ENCODE measurements around the gene TLE1. TPM values are rescaled to one million over a fixed set of nuclear protein-coding genes. Genes with fewer than 3 reads are reported as not detected.

TLE1 gene
- total and polyA plus RNA-seq, 2 of the 4 experiments (the other 2 are of a cell fraction): 36.0 to 51.0 TPM

DNA sequence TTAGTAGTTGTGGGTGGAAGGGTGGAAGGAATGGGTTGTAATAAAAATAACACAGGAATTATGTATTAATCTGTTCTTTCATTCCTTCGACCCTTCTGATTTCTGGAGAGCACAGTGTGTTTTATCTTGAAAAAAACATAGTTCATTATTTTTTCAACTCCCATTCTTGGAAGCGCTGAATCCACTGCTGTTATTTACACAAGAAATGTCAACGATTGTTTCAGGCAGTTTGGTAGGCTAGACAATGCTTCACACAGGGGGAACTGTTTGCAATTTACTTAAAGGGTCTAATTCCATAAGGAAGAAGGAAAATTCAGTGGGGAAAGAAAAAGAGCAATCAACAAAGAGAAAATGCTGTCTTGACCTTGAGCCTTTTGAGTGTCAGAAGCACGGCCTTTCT lies 142.9 kb downstream of the TLE1 start:
- Histone ChIP-seq H2BK20ac (ENCODE audit: low read depth, low read length) (no peak overlapping the region), H4K8ac (ENCODE audit: low read depth in 2 of 2, low read length in 2 of 2) (no peak overlapping the region), H3K14ac (replicated peaks; ENCODE audit: low read depth, low read length) (no peak overlapping the region), H3K79me1 (ENCODE audit: low read depth in 1 of 2, low read length in 2 of 2) (no peaks in the 10 kb centered on the region), H2BK120ac (ENCODE audit: low read depth, low read length) (no peak overlapping the region), H2AFZ (replicated peaks; ENCODE audit: low read length, poor library complexity) (no peak overlapping the region), H2BK15ac (ENCODE audit: low read depth, low read length) (no peak overlapping the region), H3K4me3 (ENCODE audit: insufficient read depth, low read depth, low read length) (no peak overlapping the region), H3K9ac (ENCODE audit: low read depth, low read length) (no peak overlapping the region), H3K18ac (ENCODE audit: low read depth, low read length) (peak overlapping the region; percentile 54; the same call in 1 of the 2 replicates), H3K4ac (ENCODE audit: low read depth, low read length) (no peak overlapping the region), H4K5ac (ENCODE audit: low read depth, low read length) (peak overlapping the region; percentile 51; the same call in 1 of the 2 replicates), H4K91ac (ENCODE audit: insufficient read depth, low read depth, low read length) (no peak overlapping the region), H3K4me1 (ENCODE audit: control insufficient read depth, insufficient read depth, low read length) (no peaks in the 10 kb centered on the region), H3K36me3 (ENCODE audit: control insufficient read depth, insufficient read depth, low read length) (no peaks in the 10 kb centered on the region), H3K23ac (ENCODE audit: low read depth, low read length) (no peak overlapping the region), H3K27me3 (ENCODE audit: control insufficient read depth, insufficient read depth, low read length) (no peaks in the 10 kb centered on the region), H2AK5ac (ENCODE audit: low read depth, low read length) (no peak overlapping the region), H3K27ac (ENCODE audit: insufficient read depth, low read length) (no peak overlapping the region), H2BK5ac (ENCODE audit: low read depth, low read length, poor library complexity, severe bottlenecking) (no peak overlapping the region), H3K9me1 (ENCODE audit: insufficient read depth, low read length) (no peaks in the 10 kb centered on the region), H3K4me2 (ENCODE audit: low read depth, low read length) (no peak overlapping the region), H3K56ac (ENCODE audit: extremely low read depth, insufficient read depth, low read length) (no peak overlapping the region), H2AK9ac (replicated peaks; ENCODE audit: low read depth, low read length, poor library complexity) (no peak overlapping the region), H3K9me3 (ENCODE audit: control insufficient read depth, insufficient read depth, low read length) (no peaks in the 10 kb centered on the region), H4K20me1 (ENCODE audit: insufficient read depth, low read length) (no peaks in the 10 kb centered on the region)
- ChIA-PET CTCF (no interaction called here), POLR2A (ENCODE audit: unreplicated experiment) (no interaction called here)
- in situ Hi-C loops (cut with MboI; ENCODE audit: low sequenced_read_pairs): loop anchor here (25.0 kb wide), 1 partner anchor 1066 kb away; no protein-coding TSS in a partner anchor
- no CpG with 5 or more reads among the region's 4 CpGs for WGBS, 2 experiments (ENCODE audit: extremely low coverage in 2 of 2, insufficient read length in 1 of 2)
- ATAC-seq (ENCODE audit: low read depth) (no peak), DNase-seq (no peak)
- intact Hi-C loops (cut with micrococcal nuclease): no loop called here
- dilution Hi-C loops (cut with HindIII; ENCODE audit: low sequenced_read_pairs, unreplicated experiment): no loop called here
- TF ChIP-seq, protein P1, sequence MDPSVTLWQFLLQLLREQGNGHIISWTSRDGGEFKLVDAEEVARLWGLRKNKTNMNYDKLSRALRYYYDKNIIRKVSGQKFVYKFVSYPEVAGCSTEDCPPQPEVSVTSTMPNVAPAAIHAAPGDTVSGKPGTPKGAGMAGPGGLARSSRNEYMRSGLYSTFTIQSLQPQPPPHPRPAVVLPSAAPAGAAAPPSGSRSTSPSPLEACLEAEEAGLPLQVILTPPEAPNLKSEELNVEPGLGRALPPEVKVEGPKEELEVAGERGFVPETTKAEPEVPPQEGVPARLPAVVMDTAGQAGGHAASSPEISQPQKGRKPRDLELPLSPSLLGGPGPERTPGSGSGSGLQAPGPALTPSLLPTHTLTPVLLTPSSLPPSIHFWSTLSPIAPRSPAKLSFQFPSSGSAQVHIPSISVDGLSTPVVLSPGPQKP (IDR thresholded peaks at IDR 0.05; ENCODE audit: borderline replicate concordance, low read depth, low read length): no peak
- TF ChIP-seq RCOR1 (IDR thresholded peaks at IDR 0.05; ENCODE audit: insufficient replicate concordance, low read length): no peak
- no peak for TF ChIP-seq CHD1 (IDR thresholded peaks at IDR 0.05; ENCODE audit: low read depth, low read length)
- TF ChIP-seq FOS (IDR thresholded peaks at IDR 0.05; ENCODE audit: low read depth, low read length): no peak
- TF ChIP-seq MAFK (IDR thresholded peaks at IDR 0.05; ENCODE audit: low read depth, low read length): no peak
- TF ChIP-seq, protein P2, sequence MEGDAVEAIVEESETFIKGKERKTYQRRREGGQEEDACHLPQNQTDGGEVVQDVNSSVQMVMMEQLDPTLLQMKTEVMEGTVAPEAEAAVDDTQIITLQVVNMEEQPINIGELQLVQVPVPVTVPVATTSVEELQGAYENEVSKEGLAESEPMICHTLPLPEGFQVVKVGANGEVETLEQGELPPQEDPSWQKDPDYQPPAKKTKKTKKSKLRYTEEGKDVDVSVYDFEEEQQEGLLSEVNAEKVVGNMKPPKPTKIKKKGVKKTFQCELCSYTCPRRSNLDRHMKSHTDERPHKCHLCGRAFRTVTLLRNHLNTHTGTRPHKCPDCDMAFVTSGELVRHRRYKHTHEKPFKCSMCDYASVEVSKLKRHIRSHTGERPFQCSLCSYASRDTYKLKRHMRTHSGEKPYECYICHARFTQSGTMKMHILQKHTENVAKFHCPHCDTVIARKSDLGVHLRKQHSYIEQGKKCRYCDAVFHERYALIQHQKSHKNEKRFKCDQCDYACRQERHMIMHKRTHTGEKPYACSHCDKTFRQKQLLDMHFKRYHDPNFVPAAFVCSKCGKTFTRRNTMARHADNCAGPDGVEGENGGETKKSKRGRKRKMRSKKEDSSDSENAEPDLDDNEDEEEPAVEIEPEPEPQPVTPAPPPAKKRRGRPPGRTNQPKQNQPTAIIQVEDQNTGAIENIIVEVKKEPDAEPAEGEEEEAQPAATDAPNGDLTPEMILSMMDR (conservative IDR thresholded peaks at IDR 0.05; ENCODE audit: low read depth, low read length): no peak
- TF ChIP-seq NFE2L2 (IDR thresholded peaks at IDR 0.05; ENCODE audit: low read depth, low read length): no peak
- TF ChIP-seq RFX5 (IDR thresholded peaks at IDR 0.05; ENCODE audit: low read depth, low read length): no peak
- no peak for TF ChIP-seq MAZ (IDR thresholded peaks at IDR 0.05; ENCODE audit: borderline replicate concordance, low read depth, low read length)
- no peak for TF ChIP-seq POLR2A (IDR thresholded peaks at IDR 0.05; ENCODE audit: low read depth, low read length)
- TF ChIP-seq, protein P3, sequence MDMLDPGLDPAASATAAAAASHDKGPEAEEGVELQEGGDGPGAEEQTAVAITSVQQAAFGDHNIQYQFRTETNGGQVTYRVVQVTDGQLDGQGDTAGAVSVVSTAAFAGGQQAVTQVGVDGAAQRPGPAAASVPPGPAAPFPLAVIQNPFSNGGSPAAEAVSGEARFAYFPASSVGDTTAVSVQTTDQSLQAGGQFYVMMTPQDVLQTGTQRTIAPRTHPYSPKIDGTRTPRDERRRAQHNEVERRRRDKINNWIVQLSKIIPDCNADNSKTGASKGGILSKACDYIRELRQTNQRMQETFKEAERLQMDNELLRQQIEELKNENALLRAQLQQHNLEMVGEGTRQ (IDR thresholded peaks at IDR 0.05; ENCODE audit: low read depth, low read length): no peak
- TF ChIP-seq RAD21 (IDR thresholded peaks at IDR 0.05; ENCODE audit: low read length): no peak
- TF ChIP-seq SMC3 (IDR thresholded peaks at IDR 0.05; ENCODE audit: low read depth, low read length): no peak
- no peak for TF ChIP-seq BHLHE40 (IDR thresholded peaks at IDR 0.05; ENCODE audit: low read depth, low read length)
- no TSS peak for BruUV-seq (replicated peaks)

Data from IMR-90 (cell line).